Neuron (in vitro differentiated cells): ENCODE data around the gene LRP1B.

ENCODE experiments used
- H2AFZ ChIP-seq: one replicate; pipeline ENCODE4 v1.6.1; 2013; ENCODE audit warnings: low read depth, mild to moderate bottlenecking, inconsistent platforms, low read length, moderate library complexity
- H3K27me3 ChIP-seq: one replicate; pipeline ENCODE4 v1.6.1; 2013; ENCODE audit warnings: low read length; ENCODE audit not compliant: insufficient read depth
- H3K36me3 ChIP-seq: one replicate; pipeline ENCODE4 v1.6.1; 2013; ENCODE audit warnings: low read length; ENCODE audit not compliant: insufficient read depth
- H3K4me1 ChIP-seq: one replicate; pipeline ENCODE4 v1.6.1; 2013; ENCODE audit warnings: low read length; ENCODE audit not compliant: insufficient read depth
- H3K4me3 ChIP-seq: 2 replicates; pipeline ENCODE4 v1.5.1; 2013; ENCODE audit warnings: mild to moderate bottlenecking, low read length, moderate library complexity
- H3K9me3 ChIP-seq: one replicate; pipeline ENCODE4 v1.6.1; 2013; ENCODE audit warnings: low read length

The LRP1B gene

GRCh38 chr2:141075753-141076152 is 1055.1 kb downstream of the LRP1B start:
- Histone ChIP-seq H3K9me3 (no peaks in the 10 kb centered on the region), H3K4me1 (no peaks in the 10 kb centered on the region), H3K27me3 (no peaks in the 10 kb centered on the region), H2AFZ (no peak overlapping the region), H3K4me3 (no peak overlapping the region), H3K36me3 (no peaks in the 10 kb centered on the region)

GRCh38 chr2:141068053-141068682 is 1062.6 kb downstream of the LRP1B start:
- no peak overlapping the region for H3K4me3 ChIP-seq
- no peaks in the 10 kb centered on the region for H3K27me3 ChIP-seq
- no peak overlapping the region for H2AFZ ChIP-seq
- H3K9me3 ChIP-seq: no peaks in the 10 kb centered on the region
- no peaks in the 10 kb centered on the region for H3K36me3 ChIP-seq
- H3K4me1 ChIP-seq: peaks cover 6% of the 10 kb centered on the region

GRCh38 chr2:141065042-141065441 is 1065.8 kb downstream of the LRP1B start:
- Histone ChIP-seq H3K27me3 (no peaks in the 10 kb centered on the region), H3K36me3 (no peaks in the 10 kb centered on the region)

GRCh38 chr2:141063406-141063805 is 1067.4 kb downstream of the LRP1B start:
- no peak overlapping the region for H3K4me3 ChIP-seq
- H3K9me3 ChIP-seq: no peaks in the 10 kb centered on the region
- H3K27me3 ChIP-seq: no peaks in the 10 kb centered on the region
- no peaks in the 10 kb centered on the region for H3K36me3 ChIP-seq
- H2AFZ ChIP-seq: no peak overlapping the region
- peaks cover 6% of the 10 kb centered on the region for H3K4me1 ChIP-seq

More at GRCh38 chr2:141065042-141065441, 1065.8 kb downstream of the LRP1B start:
- Histone ChIP-seq H2AFZ (no peak overlapping the region), H3K4me3 (no peak overlapping the region), H3K9me3 (no peaks in the 10 kb centered on the region), H3K4me1 (peaks cover 6% of the 10 kb centered on the region)

- Histone ChIP-seq H2AFZ (no peak overlapping the region), H3K27me3 (no peaks in the 10 kb centered on the region), H3K4me3 (no peak overlapping the region), H3K36me3 (no peaks in the 10 kb centered on the region), H3K9me3 (no peaks in the 10 kb centered on the region), H3K4me1 (peaks cover 6% of the 10 kb centered on the region)
These were observed 1068.4 kb downstream of the LRP1B start for GRCh38 chr2:141062443-141062842.

- Histone ChIP-seq H3K4me1 (peaks cover 6% of the 10 kb centered on the region), H3K4me3 (no peak overlapping the region), H3K9me3 (no peaks in the 10 kb centered on the region), H2AFZ (no peak overlapping the region), H3K36me3 (no peaks in the 10 kb centered on the region), H3K27me3 (no peaks in the 10 kb centered on the region)
These were observed 1068.8 kb downstream of the LRP1B start for GRCh38 chr2:141062031-141062430.

- Histone ChIP-seq H2AFZ (no peak overlapping the region), H3K9me3 (no peaks in the 10 kb centered on the region), H3K36me3 (no peaks in the 10 kb centered on the region), H3K4me3 (no peak overlapping the region), H3K27me3 (no peaks in the 10 kb centered on the region), H3K4me1 (peaks cover 2% of the 10 kb centered on the region)
These were observed 1072.3 kb downstream of the LRP1B start for GRCh38 chr2:141058556-141058955.

GRCh38 chr2:141055531-141055930 is 1075.3 kb downstream of the LRP1B start:
- Histone ChIP-seq H2AFZ (no peak overlapping the region), H3K4me1 (no peaks in the 10 kb centered on the region), H3K27me3 (no peaks in the 10 kb centered on the region), H3K9me3 (no peaks in the 10 kb centered on the region), H3K4me3 (no peak overlapping the region), H3K36me3 (no peaks in the 10 kb centered on the region)

GRCh38 chr2:141048951-141049350 is 1081.9 kb downstream of the LRP1B start:
- H3K4me3 ChIP-seq: no peak overlapping the region
- H3K36me3 ChIP-seq: no peaks in the 10 kb centered on the region
- peak overlapping the region; percentile 20 for H2AFZ ChIP-seq
- H3K27me3 ChIP-seq: no peaks in the 10 kb centered on the region
- peaks cover 5% of the 10 kb centered on the region for H3K4me1 ChIP-seq
- no peaks in the 10 kb centered on the region for H3K9me3 ChIP-seq

GRCh38 chr2:141041281-141041680 is 1089.5 kb downstream of the LRP1B start:
- Histone ChIP-seq H3K27me3 (no peaks in the 10 kb centered on the region), H3K9me3 (no peaks in the 10 kb centered on the region), H3K36me3 (no peaks in the 10 kb centered on the region), H2AFZ (no peak overlapping the region), H3K4me3 (no peak overlapping the region), H3K4me1 (peaks cover 1% of the 10 kb centered on the region)

- no peak overlapping the region for H3K4me3 ChIP-seq
- H3K27me3 ChIP-seq: no peaks in the 10 kb centered on the region
- H3K4me1 ChIP-seq: peaks cover 4% of the 10 kb centered on the region
- H3K36me3 ChIP-seq: no peaks in the 10 kb centered on the region
- H2AFZ ChIP-seq: no peak overlapping the region
- H3K9me3 ChIP-seq: no peaks in the 10 kb centered on the region
These were observed 1092.5 kb downstream of the LRP1B start for GRCh38 chr2:141038341-141038740.

GRCh38 chr2:141037361-141037760 is 1093.5 kb downstream of the LRP1B start:
- Histone ChIP-seq H3K4me1 (peaks cover 4% of the 10 kb centered on the region), H3K4me3 (no peak overlapping the region), H3K9me3 (no peaks in the 10 kb centered on the region), H3K36me3 (no peaks in the 10 kb centered on the region), H3K27me3 (no peaks in the 10 kb centered on the region), H2AFZ (no peak overlapping the region)

GRCh38 chr2:141035846-141036420 is 1094.9 kb downstream of the LRP1B start:
- H3K9me3 ChIP-seq: no peaks in the 10 kb centered on the region
- H2AFZ ChIP-seq: no peak overlapping the region
- H3K4me1 ChIP-seq: peaks cover 4% of the 10 kb centered on the region
- H3K27me3 ChIP-seq: no peaks in the 10 kb centered on the region
- H3K36me3 ChIP-seq: no peaks in the 10 kb centered on the region
- H3K4me3 ChIP-seq: no peak overlapping the region
